ENCODE results near the gene MFSD11. TPM values are rescaled to one million over a fixed set of nuclear protein-coding genes. Genes with fewer than 3 reads are reported as not detected.

Gene MFSD11
- total and polyA plus RNA-seq, 9 donors, result 9.6 to 26.2 (median 19.6) TPM

GRCh38 chr17:76791053-76791980 lies 53.4 kb downstream of the MFSD11 start:
- intact Hi-C loops (cut with DNase I), result no loop called here
- Histone ChIP-seq H3K4me3 (peak overlapping the region; percentile 1), H3K27me3 (no peaks in the 10 kb centered on the region), H3K27ac (peak overlapping the region in 1 of 2 donors; percentile 15), H3K36me3 (no peaks in the 10 kb centered on the region), H3K9me3 (no peaks in the 10 kb centered on the region), H3K4me1 (ENCODE audit: insufficient read depth) (peaks cover 2% of the 10 kb centered on the region)
- no peak for TF ChIP-seq POLR2A (IDR thresholded peaks at IDR 0.05)
- peak in 3 of 5 donors; percentile 10 to 47 (median 16) for DNase-seq
- 23 to 25% (median 24%) methylated on average over 11 of the region's 11 CpGs for WGBS, 3 donors

- Histone ChIP-seq H3K9me3 (no peaks in the 10 kb centered on the region), H3K27ac (no peak overlapping the region), H3K4me3 (no peak overlapping the region), H3K4me1 (ENCODE audit: insufficient read depth) (peaks cover 2% of the 10 kb centered on the region), H3K27me3 (no peaks in the 10 kb centered on the region), H3K36me3 (no peaks in the 10 kb centered on the region)
- intact Hi-C loops (cut with DNase I), result no loop called here
- TF ChIP-seq POLR2A (IDR thresholded peaks at IDR 0.05), result no peak
- no peak for TF ChIP-seq EP300 (IDR thresholded peaks at IDR 0.05)
- no peak for TF ChIP-seq CTCF (IDR thresholded peaks at IDR 0.05)
- no peak for DNase-seq
- WGBS, 3 donors, result 97 to 98% (median 97%) methylated on average over 5 of the region's 5 CpGs
Measured at GRCh38 chr17:76792348-76792747, 54.4 kb downstream of the MFSD11 start.

- Histone ChIP-seq H3K27ac (no peak overlapping the region), H3K9me3 (no peaks in the 10 kb centered on the region), H3K27me3 (no peaks in the 10 kb centered on the region), H3K4me1 (ENCODE audit: insufficient read depth) (peaks cover 2% of the 10 kb centered on the region), H3K36me3 (no peaks in the 10 kb centered on the region), H3K4me3 (no peak overlapping the region)
- intact Hi-C loops (cut with DNase I), result no loop called here
- WGBS, 3 donors, result 80 to 84% (median 83%) methylated on average over 4 of the region's 4 CpGs
- DNase-seq, result no peak
- TF ChIP-seq CTCF (IDR thresholded peaks at IDR 0.05) (no peak), EP300 (IDR thresholded peaks at IDR 0.05) (no peak), POLR2A (IDR thresholded peaks at IDR 0.05) (no peak)
Measured at GRCh38 chr17:76793775-76794174, 55.9 kb downstream of the MFSD11 start.

GRCh38 chr17:76796081-76796480 lies 58.2 kb downstream of the MFSD11 start:
- H3K36me3 ChIP-seq, result no peaks in the 10 kb centered on the region
- H3K27me3 ChIP-seq, result no peaks in the 10 kb centered on the region
- TF ChIP-seq EP300 (IDR thresholded peaks at IDR 0.05), result no peak
- no peak for TF ChIP-seq CTCF (IDR thresholded peaks at IDR 0.05)
- no peak for TF ChIP-seq POLR2A (IDR thresholded peaks at IDR 0.05)
- no peak for DNase-seq
- intact Hi-C loops (cut with DNase I), result loop anchor here in 1 of 4 donors (2.0 kb wide), 1 partner anchor 31 kb away; no protein-coding TSS in a partner anchor
- H3K4me1 ChIP-seq (ENCODE audit: insufficient read depth), result peaks cover 2% of the 10 kb centered on the region
- 85 to 88% (median 85%) methylated on average over 3 of the region's 3 CpGs for WGBS, 3 donors
- H3K9me3 ChIP-seq, result no peaks in the 10 kb centered on the region
- no peak overlapping the region for H3K4me3 ChIP-seq
- no peak overlapping the region for H3K27ac ChIP-seq
